HepG2 (cell line): ENCODE results near the gene HID1. TPM values are rescaled to one million over a fixed set of nuclear protein-coding genes. Genes with fewer than 3 reads are reported as not detected.
"Not testable (repeated sequence)": the region's sequence is repeated elsewhere in the genome, so short reads cannot be mapped to it uniquely, and the experiment has no call there.

ENCODE experiments used
- ATAC-seq: fragments of 200-7000 bp; cut with Tn5 transposase; 3 replicates; pipeline ENCODE4 v1.9.1; 2020; ENCODE audit warnings: mild to moderate bottlenecking, moderate library complexity
- BruUV-seq: library from RNA; stranded (reverse); fragments of 400-500 nt; replicated peaks from 2 replicates; lab custom pipeline; 2021; lab: Mats Ljungman, UMichigan
- CTCF ChIA-PET: fragments of 300-600 bp; formaldehyde crosslinking; extraction: SDS; loops from one replicate; lab custom pipeline; 2021; ENCODE audit warnings: low total read pairs, inconsistent platforms, low intra/inter-chr PET ratio; lab: Yijun Ruan, JAX
- POLR2A ChIA-PET: fragments of 350-600 bp; sonication (Branson Sonifier 250); formaldehyde crosslinking; loops from one replicate; lab custom pipeline; 2020; ENCODE audit warnings: antibody characterized with exemption, inconsistent platforms; lab: Yijun Ruan, JAX
- DNase-seq: peaks from one replicate; pipeline ENCODE4 v3.0.0-alpha.2; 2015; ENCODE audit warnings: low spot score
- FAIRE-seq: peaks from 3 replicates; lab custom pipeline; 2011; peaks lifted over from hg19 to GRCh38; lab: Jason Lieb, UNC
- H2AFZ ChIP-seq: one replicate; pipeline ENCODE4 v1.6.1; 2011; ENCODE audit warnings: low read length, inconsistent platforms
- H3K27ac ChIP-seq: fragments of 300-600 bp; 3 replicates; pipeline ENCODE4 v1.8.0; 2011; ENCODE audit warnings: mixed run types, mild to moderate bottlenecking, mixed read lengths, low read length, inconsistent platforms; ENCODE audit not compliant: insufficient read depth; ENCODE audit errors: extremely low read length
- H3K27me3 ChIP-seq, 2 experiments: fragments of 200-600 bp in 1 of 2; 2 replicates in 1 of 2; 3 replicates in 1 of 2; pipeline versions ENCODE4 v1.6.0 to v1.8.0; 2011; ENCODE audit warnings: low read length in 2 of 2, mild to moderate bottlenecking in 2 of 2, moderate library complexity in 2 of 2, inconsistent platforms in 1 of 2; ENCODE audit not compliant: insufficient read depth in 2 of 2, control insufficient read depth in 1 of 2
- H3K36me3 ChIP-seq, 2 experiments: fragments of 200-600 bp in 1 of 2; replicated peaks in 1 of 2; 2 replicates in 1 of 2; 3 replicates in 1 of 2; pipeline versions ENCODE4 v1.5.1 to v1.8.0; 2011; ENCODE audit warnings: low read length in 2 of 2, inconsistent platforms in 1 of 2; ENCODE audit not compliant: insufficient read depth in 2 of 2, control insufficient read depth in 1 of 2
- H3K4me1 ChIP-seq: 2 replicates; pipeline ENCODE4 v1.5.1; 2012; ENCODE audit warnings: low read length, inconsistent platforms; ENCODE audit not compliant: insufficient read depth
- H3K4me2 ChIP-seq: 2 replicates; pipeline ENCODE4 v1.6.0; 2011; ENCODE audit warnings: low read depth, low read length, inconsistent platforms
- H3K4me3 ChIP-seq, 3 experiments: fragments of 200-600 bp in 1 of 3; sonication (generic), shearing (Covaris generic) in 1 of 3; replicated peaks in 1 of 3; 2 replicates each; pipeline ENCODE4 v1.5.1; 2011 to 2016; ENCODE audit warnings: low read length in 3 of 3, inconsistent platforms in 2 of 3, low read depth in 2 of 3, mild to moderate bottlenecking in 2 of 3, control low read depth in 1 of 3, mixed read lengths in 1 of 3; ENCODE audit not compliant: insufficient read depth in 1 of 3
- H3K79me2 ChIP-seq: one replicate; pipeline ENCODE4 v1.6.1; 2011; ENCODE audit warnings: low read length, inconsistent platforms; ENCODE audit not compliant: insufficient read depth
- H3K9ac ChIP-seq: 2 replicates; pipeline ENCODE4 v1.6.0; 2011; ENCODE audit warnings: mild to moderate bottlenecking, low read depth, low read length, inconsistent platforms; ENCODE audit not compliant: insufficient read depth
- H3K9me3 ChIP-seq: 2 replicates; pipeline ENCODE4 v1.5.1; 2012; ENCODE audit warnings: mild to moderate bottlenecking, low read length
- H4K20me1 ChIP-seq: 2 replicates; pipeline ENCODE4 v1.6.0; 2011; ENCODE audit warnings: inconsistent platforms, mild to moderate bottlenecking, low read length, moderate library complexity; ENCODE audit not compliant: insufficient read depth
- ETV6 ChIP-seq: sonication (generic); formaldehyde crosslinking; conservative IDR thresholded peaks from 2 replicates; pipeline ENCODE4 v1.4.0; 2020; ENCODE audit warnings: missing genetic modification reagents
- MAF1 ChIP-seq: sonication (generic); formaldehyde crosslinking; IDR thresholded peaks from 2 replicates; pipeline ENCODE4 v1.5.0; 2020; ENCODE audit warnings: missing genetic modification reagents, borderline replicate concordance
- NFRKB ChIP-seq: fragments of 450-650 bp; IDR thresholded peaks from 2 replicates; pipeline ENCODE4 v1.6.1; 2017
- WGBS: methylation state at CpG from one replicate; pipeline ENCODE4 v1.1.6; 2017; ENCODE audit warnings: low lambda C conversion rate; 5-methylcytosine and 5-hydroxymethylcytosine counted together
- in situ Hi-C: cut with HindIII; loops from 2 replicates; pipeline ENCODE4 v1.10.0; 2017; ENCODE audit warnings: low pct_unique_long_range_greater_than_20kb; ENCODE audit not compliant: extremely low pct_ligation_motif_present
- intact Hi-C: fragments of 100-400 bp; cut with micrococcal nuclease; formaldehyde crosslinking; loops from one replicate; pipeline ENCODE4 v1.10.0; 2022; ENCODE audit not compliant: unreplicated experiment
- polyA plus RNA-seq, 8 experiments: library from polyadenylated mRNA; depleted of rRNA in 3 of 8; stranded (reverse) in 7 of 8; unstranded in 1 of 8; fragments of >200 nt; fragmentation: Illumina TruSeq in 4 of 8; extraction: Trizol in 4 of 8; gene quantifications; 2 replicates each; pipeline versions ENCODE4 v1.2.1 to v1.2.3, GENCODE V29; 2011 to 2016; ENCODE audit warnings: low read depth in 4 of 8, missing spikeins in 1 of 8, mixed read lengths in 1 of 8; ENCODE audit not compliant: insufficient read depth in 1 of 8
- total RNA-seq, 5 experiments: library from RNA; depleted of rRNA; stranded (reverse); fragments of >200 nt; fragmentation: Illumina TruSeq; extraction: Trizol; gene quantifications; 2 replicates each; pipeline ENCODE4 v1.2.3, GENCODE V29; 2016; ENCODE audit warnings: low read depth in 1 of 5
- TF ChIP-seq, protein P1 (sequence below): sonication (generic); formaldehyde crosslinking; IDR thresholded peaks from 2 replicates; pipeline ENCODE4 v1.5.0; 2020; ENCODE audit warnings: missing genetic modification reagents, mild to moderate bottlenecking, borderline replicate concordance

The HID1 gene
- total and polyA plus RNA-seq, 2 of the 13 experiments (the other 11 are each of a cell fraction or from before 2014, with no cell fraction given), result 2.1 to 10.6 TPM

- in situ Hi-C loops, result loop anchor here (10.0 kb wide), 1 partner anchor 445 kb away; no protein-coding TSS in a partner anchor
- H4K20me1 ChIP-seq, intact Hi-C loops, H2AFZ ChIP-seq, FAIRE-seq, H3K27ac ChIP-seq, DNase-seq, CTCF ChIA-PET, H3K4me2 ChIP-seq, H3K4me3 ChIP-seq, H3K36me3 ChIP-seq, BruUV-seq, H3K79me2 ChIP-seq, H3K9ac ChIP-seq, POLR2A ChIA-PET, ATAC-seq, H3K9me3 ChIP-seq: not testable (repeated sequence)
- H3K4me1 ChIP-seq, result peaks cover 42% of the 10 kb centered on the region
- H3K27me3 ChIP-seq, result peaks cover 3 to 32% of the 10 kb centered on the region in 2 experiments; a peak in 4 of 5 replicates
- 67% methylated on average over 5 of the region's 5 CpGs for WGBS
- 0 out of 2 replicates have a peak, but pooled peaks have one; percentile 3 for TF ChIP-seq MAF1 (CRISPR knock-in tag)
Observed at GRCh38 chr17:74969501-74969900, 3.1 kb downstream of the HID1 start.

- in situ Hi-C loops (loop anchor here (10.0 kb wide), 1 partner anchor 446 kb away; no protein-coding TSS in a partner anchor), intact Hi-C loops (no loop called here)
- no peak for DNase-seq
- Histone ChIP-seq H2AFZ (no peak overlapping the region), H3K4me2 (no peak overlapping the region), H3K4me3 (no peak overlapping the region), H3K79me2 (no peaks in the 10 kb centered on the region), H3K36me3 (no peaks in the 10 kb centered on the region), H3K9ac (no peak overlapping the region), H3K9me3 (no peaks in the 10 kb centered on the region), H4K20me1 (no peaks in the 10 kb centered on the region), H3K4me1 (peaks cover 37% of the 10 kb centered on the region), H3K27ac (no peak overlapping the region), H3K27me3 (peaks cover 3 to 27% of the 10 kb centered on the region in 2 experiments; a peak in 4 of 5 replicates)
- FAIRE-seq, result no peak
- TF ChIP-seq NFRKB (no peak), ETV6 (no peak)
- TF ChIP-seq, protein P1, sequence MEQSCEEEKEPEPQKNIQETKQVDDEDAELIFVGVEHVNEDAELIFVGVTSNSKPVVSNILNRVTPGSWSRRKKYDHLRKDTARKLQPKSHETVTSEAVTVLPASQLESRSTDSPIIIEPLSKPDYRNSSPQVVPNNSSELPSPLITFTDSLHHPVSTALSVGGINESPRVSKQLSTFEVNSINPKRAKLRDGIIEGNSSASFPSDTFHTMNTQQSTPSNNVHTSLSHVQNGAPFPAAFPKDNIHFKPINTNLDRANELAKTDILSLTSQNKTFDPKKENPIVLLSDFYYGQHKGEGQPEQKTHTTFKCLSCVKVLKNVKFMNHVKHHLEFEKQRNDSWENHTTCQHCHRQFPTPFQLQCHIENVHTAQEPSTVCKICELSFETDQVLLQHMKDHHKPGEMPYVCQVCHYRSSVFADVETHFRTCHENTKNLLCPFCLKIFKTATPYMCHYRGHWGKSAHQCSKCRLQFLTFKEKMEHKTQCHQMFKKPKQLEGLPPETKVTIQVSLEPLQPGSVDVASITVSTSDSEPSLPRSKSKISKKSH (CRISPR knock-in tag), result 0 out of 2 replicates have a peak, but pooled peaks have one; percentile 42
- no peak for ATAC-seq
- WGBS, result 37% methylated on average over 4 of the region's 5 CpGs
- CTCF ChIA-PET, result interaction anchor here (1.6 kb wide), 1 partner anchor 10 kb away, joined by 3 read pairs; no protein-coding TSS in a partner anchor
- POLR2A ChIA-PET, result no interaction called here
- BruUV-seq, result no TSS peak
Observed at GRCh38 chr17:74968361-74968780, 4.2 kb downstream of the HID1 start.
